EL (cell line): ENCODE data around the gene CTDP1.
A peak's percentile ranks its signal among the peaks of the same experiment; 100 is the strongest.

ENCODE experiments used
- DNase-seq: peaks from one replicate; pipeline ENCODE4 v3.0.0-alpha.2; 2016

Gene CTDP1

GRCh38 chr18:79787527-79787864 lies 107.9 kb downstream of the CTDP1 start:
- DNase-seq = no peak

- no peak for DNase-seq
Measured at GRCh38 chr18:79787865-79788733, 108.5 kb downstream of the CTDP1 start.

DNA sequence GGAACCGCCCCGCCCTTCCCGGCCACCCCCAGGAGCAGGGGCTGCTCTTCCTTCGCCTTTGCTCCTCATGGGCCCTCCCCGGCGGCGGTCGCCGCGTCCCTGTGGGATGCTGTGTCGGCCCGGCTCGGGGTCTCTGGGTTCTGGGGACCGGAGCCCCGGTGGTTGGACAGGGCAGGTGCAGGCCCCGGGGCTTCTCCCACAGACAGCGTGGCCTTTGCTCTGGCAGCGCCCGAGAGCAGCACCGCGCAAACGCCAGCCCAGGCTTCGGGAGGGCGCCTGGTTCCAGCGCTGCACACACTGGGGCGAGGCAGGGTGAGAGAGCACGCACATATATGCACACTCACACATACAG lies 109.1 kb downstream of the CTDP1 start:
- DNase-seq = no peak

DNA sequence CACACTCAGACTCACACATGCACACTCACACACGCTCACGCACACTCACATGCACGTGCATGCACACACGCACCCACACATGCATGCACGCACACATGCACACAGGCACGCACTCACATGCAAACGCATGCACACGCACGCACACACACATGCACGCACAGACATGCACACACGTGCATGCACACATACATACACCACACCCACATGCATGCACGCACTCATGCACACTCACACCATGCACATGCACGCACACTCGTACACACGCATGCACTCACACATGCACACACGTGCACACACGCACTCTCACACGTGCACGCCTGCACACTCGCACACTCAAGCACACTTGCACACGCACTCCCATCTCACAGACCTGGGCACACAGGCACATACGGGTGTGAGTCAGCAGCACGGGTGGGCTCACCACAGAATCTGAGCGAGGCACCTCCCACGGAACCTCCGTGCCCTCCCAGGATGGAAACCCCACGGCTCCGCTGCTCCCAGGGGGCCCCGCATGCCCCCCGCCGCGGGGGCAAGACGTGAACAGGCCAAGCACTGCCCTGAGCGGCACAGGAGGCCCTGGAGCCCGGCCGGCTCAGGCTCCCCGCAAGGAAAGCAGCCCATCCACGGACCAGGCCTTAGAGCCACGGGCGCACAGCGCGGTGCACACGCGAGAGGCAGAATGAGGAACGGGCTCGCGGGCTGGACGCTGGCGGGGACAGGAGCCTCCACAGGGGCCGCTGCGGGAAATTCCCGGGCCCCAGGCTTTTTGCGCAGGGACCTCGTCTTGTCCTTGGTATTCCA lies 109.7 kb downstream of the CTDP1 start:
- DNase-seq = no peak

DNA sequence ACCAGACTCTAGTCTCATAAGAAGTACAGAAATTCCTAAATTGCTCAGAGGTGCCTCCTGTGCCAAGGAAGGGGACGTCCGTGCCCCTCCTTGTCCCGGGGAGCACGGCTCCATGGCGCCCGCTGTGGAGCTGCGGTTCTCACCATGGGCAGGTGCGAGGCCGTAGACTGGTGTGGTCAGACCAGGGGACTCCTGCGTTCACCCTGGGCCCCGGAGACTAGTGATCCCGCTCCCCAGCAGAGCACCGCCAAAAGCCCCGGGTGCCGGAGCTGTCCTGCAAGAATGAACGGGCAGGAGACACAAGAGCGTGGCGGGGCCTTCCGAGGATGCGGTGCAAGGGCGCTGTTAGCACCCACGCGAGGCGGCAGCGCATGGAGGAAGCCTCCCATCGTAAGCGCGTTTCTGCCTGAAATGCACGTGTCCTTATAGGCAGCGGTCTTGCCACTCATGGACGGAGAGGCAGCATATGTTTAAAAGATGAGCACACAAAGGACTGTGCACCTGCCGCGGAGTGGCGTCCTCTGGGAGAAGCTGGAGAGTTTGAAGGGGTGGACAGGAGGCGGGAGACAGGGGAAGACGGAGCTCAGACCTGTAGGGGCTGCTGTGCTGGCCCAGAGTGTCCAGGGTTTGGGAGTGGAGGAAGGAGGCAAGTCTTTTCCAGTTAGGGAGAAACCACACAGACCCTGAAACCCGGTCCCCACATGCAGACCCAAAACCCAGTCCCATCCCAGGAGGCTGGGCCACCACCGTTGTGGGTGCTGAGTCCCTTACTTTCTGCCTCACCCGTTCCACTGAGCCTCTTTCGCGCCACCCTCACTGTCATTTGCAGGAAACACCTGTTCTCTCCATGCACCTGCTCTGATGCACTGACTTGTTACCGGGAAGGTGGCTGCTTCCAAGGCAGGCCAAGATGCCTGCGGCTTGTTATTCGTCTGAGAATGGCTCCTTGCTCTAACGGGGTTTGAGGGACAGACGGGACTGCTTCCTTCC lies 110.6 kb downstream of the CTDP1 start:
- no peak for DNase-seq

DNA sequence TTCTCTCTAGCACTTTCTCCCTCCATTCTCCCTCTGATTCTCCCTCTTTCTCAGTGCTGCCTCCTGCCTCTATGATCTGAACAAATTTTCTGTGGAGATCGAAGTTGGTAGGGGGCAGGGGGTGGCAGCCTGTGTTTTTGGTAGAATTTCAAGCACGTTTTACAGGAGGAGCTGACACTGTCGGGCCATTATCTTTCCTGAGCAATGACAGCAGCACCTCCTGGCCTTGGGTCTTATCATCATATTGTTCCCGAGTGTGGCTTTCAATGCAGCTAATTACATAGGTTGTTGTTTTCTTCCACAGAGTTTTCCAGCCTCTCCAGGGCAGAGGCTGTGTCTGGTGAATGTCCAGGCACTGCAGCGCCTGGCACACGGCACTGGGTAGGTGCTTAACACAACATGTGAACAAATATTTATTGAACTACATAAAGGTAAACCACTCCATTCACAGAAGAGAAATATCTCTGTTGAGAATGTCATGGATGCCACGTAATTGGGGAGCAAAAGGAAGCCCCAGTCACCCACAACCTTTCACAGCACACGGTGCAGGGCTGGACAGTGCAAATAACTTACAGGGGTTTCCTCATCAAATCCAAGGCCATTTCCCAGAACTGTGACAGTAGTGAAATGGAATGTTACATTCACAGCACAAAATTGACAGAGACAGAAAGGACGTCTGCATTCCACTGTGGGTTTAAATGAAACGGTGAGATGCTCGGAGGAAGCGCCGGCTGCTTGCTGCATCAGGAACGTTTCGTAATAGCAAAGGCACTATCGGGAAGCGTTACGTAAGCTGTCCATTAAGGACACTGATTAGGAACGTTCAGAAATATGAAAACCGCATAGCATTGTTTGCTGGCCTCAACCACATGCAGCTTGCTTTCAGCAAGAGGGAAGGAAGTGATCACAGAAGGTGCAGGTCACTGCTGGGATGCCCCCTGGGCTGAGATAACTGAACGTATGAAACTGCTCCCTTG lies 111.7 kb downstream of the CTDP1 start:
- DNase-seq = peak; percentile 99

GRCh38 chr18:79792096-79792987 lies 112.7 kb downstream of the CTDP1 start:
- DNase-seq = no peak

DNA sequence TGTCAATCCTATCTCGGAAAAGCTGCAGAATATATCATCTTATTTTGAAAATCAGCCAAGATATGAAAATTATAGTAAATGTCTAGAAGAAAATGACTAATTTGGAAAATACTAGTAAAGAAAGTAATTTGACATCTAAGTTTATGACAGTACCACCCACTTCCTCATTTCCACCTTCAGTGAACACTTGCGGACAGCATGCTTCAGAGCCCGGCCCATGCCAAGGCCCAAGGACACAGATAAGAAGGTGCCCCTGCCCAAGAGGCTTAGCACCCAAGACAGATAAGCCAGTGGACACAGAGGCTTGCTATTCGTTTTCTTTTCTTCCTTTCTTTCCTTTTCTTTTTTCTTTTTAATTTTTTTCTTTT lies 113.4 kb downstream of the CTDP1 start:
- DNase-seq = no peak

DNA sequence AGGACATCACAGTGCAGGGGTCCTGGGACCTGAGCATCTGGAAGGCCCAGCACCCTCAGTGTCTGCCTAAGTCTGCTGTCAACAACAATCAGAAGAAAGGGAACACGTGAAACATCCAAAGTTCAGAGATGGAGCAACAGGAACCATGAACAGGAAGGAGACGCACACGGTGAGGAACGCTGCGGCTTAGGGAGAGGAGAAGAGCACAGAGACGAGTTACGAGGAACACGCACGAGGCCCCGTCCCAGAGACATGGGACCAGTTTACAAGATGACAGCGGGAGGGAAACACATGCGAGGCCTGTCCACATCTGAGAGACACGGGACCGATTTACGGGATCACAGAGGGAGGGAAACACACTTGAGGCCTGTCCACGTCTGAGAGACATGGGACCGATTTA lies 115.2 kb downstream of the CTDP1 start:
- no peak for DNase-seq

GRCh38 chr18:79795446-79795845 lies 115.8 kb downstream of the CTDP1 start:
- DNase-seq = no peak

- DNase-seq = no peak
Measured at GRCh38 chr18:79796016-79796415, 116.4 kb downstream of the CTDP1 start.

- no peak for DNase-seq
Measured at GRCh38 chr18:79796531-79797405, 117.2 kb downstream of the CTDP1 start.

- no peak for DNase-seq
Measured at GRCh38 chr18:79797518-79798345, 118.1 kb downstream of the CTDP1 start, which contains the start of gene KCNG2. Gene KCNG2 (plus strand): TSS chr18:79797938. CDS start chr18:79863668, 65,730 bp downstream.

GRCh38 chr18:79798346-79798998 lies 118.9 kb downstream of the CTDP1 start:
- DNase-seq = no peak

DNA sequence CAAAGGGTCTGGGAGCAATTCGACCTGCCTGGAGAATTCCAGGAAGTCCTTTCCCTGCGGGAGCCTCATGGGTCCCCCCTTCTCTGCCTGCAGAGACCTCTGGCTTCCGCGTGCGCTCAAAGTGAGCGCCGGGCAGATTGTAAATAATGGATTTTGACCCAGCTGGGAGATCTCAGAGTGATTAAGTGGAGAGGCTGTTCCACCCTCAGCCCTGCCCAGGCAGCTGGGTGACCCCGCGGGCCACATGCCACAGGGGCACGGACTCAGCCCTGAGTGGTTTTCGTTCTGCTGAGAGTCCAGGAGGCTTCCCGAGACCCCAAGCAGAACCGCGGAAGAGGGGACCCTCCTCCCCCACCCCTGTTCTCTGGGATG lies 119.4 kb downstream of the CTDP1 start:
- no peak for DNase-seq

- no peak for DNase-seq
Measured at GRCh38 chr18:79799619-79800370, 120.2 kb downstream of the CTDP1 start.
